Stimulated activated CD8-positive, alpha-beta memory T cell treated with anti-CD3 and anti-CD28 coated beads, Interleukin-15, amount 100 ng/mL, for 1 hour (primary cell): ENCODE results near the gene CCDC110.

Experiments
- DNase-seq: peaks from one replicate; pipeline ENCODE4 v3.0.0-alpha.2; 2020; ENCODE audit warnings: low read depth

CCDC110 gene

GRCh38 chr4:185421366-185422124, 50.0 kb downstream of the CCDC110 start:
- no peak for DNase-seq

GRCh38 chr4:185416955-185417354, 54.6 kb downstream of the CCDC110 start:
- DNase-seq = no peak

GRCh38 chr4:185412412-185412811, 59.1 kb downstream of the CCDC110 start:
- no peak for DNase-seq

GRCh38 chr4:185411849-185412248, 59.7 kb downstream of the CCDC110 start:
- no peak for DNase-seq

GRCh38 chr4:185408432-185408831, 63.1 kb downstream of the CCDC110 start:
- no peak for DNase-seq

GRCh38 chr4:185405296-185405999, 66.1 kb downstream of the CCDC110 start:
- DNase-seq = no peak

- DNase-seq = no peak
These were observed 67.5 kb downstream of the CCDC110 start for GRCh38 chr4:185404031-185404430.

- DNase-seq = no peak
These were observed 72.1 kb downstream of the CCDC110 start for GRCh38 chr4:185399466-185399865.

- DNase-seq = no peak
These were observed 72.9 kb downstream of the CCDC110 start for GRCh38 chr4:185398618-185399017.

- DNase-seq = no peak
These were observed 74.7 kb downstream of the CCDC110 start, which contains the start of gene ANKRD37 for GRCh38 chr4:185396724-185397385. ANKRD37 (plus strand) TSS chr4:185396841; CDS start chr4:185396924, 83 bp downstream.

- DNase-seq = peak; percentile 88
These were observed 75.4 kb downstream of the CCDC110 start for GRCh38 chr4:185395956-185396723.

- no peak for DNase-seq
These were observed 76.1 kb downstream of the CCDC110 start, which contains the start of gene LRP2BP for GRCh38 chr4:185395238-185395955. LRP2BP (minus strand) TSS chr4:185395924; CDS start chr4:185378186, 17,738 bp downstream.
